K562 (cell line): ENCODE data around the gene FKBP8.

ENCODE experiments used
- CHD2 ChIP-seq: IDR thresholded peaks from 2 replicates; pipeline ENCODE4 v1.6.1; 2011; ENCODE audit warnings: low read depth, low read length
- ETV6 ChIP-seq, 3 experiments: fragments of 150-350 bp in 1 of 3; sonication (generic) in 1 of 3; formaldehyde crosslinking in 1 of 3; IDR thresholded peaks; 2 replicates each; pipeline versions ENCODE4 v1.6.1 to v1.8.0; 2014 to 2022; ENCODE audit warnings: borderline replicate concordance in 2 of 3, low read depth in 2 of 3, antibody characterized with exemption in 1 of 3, low read length in 1 of 3, mild to moderate bottlenecking in 1 of 3, missing genetic modification reagents in 1 of 3
- FOXK1 ChIP-seq: sonication (generic); formaldehyde crosslinking; IDR thresholded peaks from 2 replicates; pipeline ENCODE4 v1.8.0; 2022; ENCODE audit warnings: missing genetic modification reagents, mild to moderate bottlenecking, borderline replicate concordance
- HDGF ChIP-seq: fragments of 450-650 bp; IDR thresholded peaks from 2 replicates; pipeline ENCODE4 v1.6.1; 2016
- RCOR1 ChIP-seq, 2 experiments: IDR thresholded peaks; 2 replicates each; pipeline ENCODE4 v1.6.1; 2012; ENCODE audit warnings: low read depth in 2 of 2, low read length in 2 of 2, borderline replicate concordance in 1 of 2, improper control_type of control experiment in 1 of 2
- TAF1 ChIP-seq: IDR thresholded peaks from 2 replicates; pipeline ENCODE4 v1.6.1; 2011; ENCODE audit warnings: mild to moderate bottlenecking, low read length, moderate library complexity; ENCODE audit not compliant: insufficient read depth, control insufficient read depth, severe bottlenecking; ENCODE audit errors: extremely low read depth
- ZNF778 ChIP-seq: fragments of 450-650 bp; formaldehyde crosslinking; IDR thresholded peaks from 2 replicates; pipeline ENCODE4 v1.4.0; 2020; ENCODE audit warnings: mild to moderate bottlenecking, moderate library complexity
- ZNF785 ChIP-seq: fragments of 250-450 bp; sonication (Bioruptor Pico); IDR thresholded peaks from 2 replicates; pipeline ENCODE4 v1.4.0; 2020; ENCODE audit warnings: mild to moderate bottlenecking
- TF ChIP-seq, protein P1 (sequence below): fragments of 250-450 bp; sonication (Bioruptor Pico); IDR thresholded peaks from 2 replicates; pipeline ENCODE4 v1.5.0; 2020; ENCODE audit warnings: mild to moderate bottlenecking
- TF ChIP-seq, protein P2 (sequence below), 2 experiments: fragments of 450-650 bp; formaldehyde crosslinking in 1 of 2; IDR thresholded peaks; 2 replicates each; pipeline versions ENCODE4 v1.4.0 to v1.6.1; 2014 to 2020; ENCODE audit warnings: mild to moderate bottlenecking in 2 of 2, borderline replicate concordance in 1 of 2, low read depth in 1 of 2
- TF ChIP-seq, protein P3 (sequence below), 3 experiments: IDR thresholded peaks in 2 of 3; conservative IDR thresholded peaks in 1 of 3; 2 replicates each; pipeline ENCODE4 v1.5.1; 2011 to 2012; ENCODE audit warnings: low read length in 3 of 3, mild to moderate bottlenecking in 3 of 3, control low read depth in 2 of 3, improper control_type of control experiment in 1 of 3, inconsistent platforms in 1 of 3, low read depth in 1 of 3, mixed read lengths in 1 of 3, moderate library complexity in 1 of 3; ENCODE audit not compliant: insufficient read depth in 2 of 3

DNA sequence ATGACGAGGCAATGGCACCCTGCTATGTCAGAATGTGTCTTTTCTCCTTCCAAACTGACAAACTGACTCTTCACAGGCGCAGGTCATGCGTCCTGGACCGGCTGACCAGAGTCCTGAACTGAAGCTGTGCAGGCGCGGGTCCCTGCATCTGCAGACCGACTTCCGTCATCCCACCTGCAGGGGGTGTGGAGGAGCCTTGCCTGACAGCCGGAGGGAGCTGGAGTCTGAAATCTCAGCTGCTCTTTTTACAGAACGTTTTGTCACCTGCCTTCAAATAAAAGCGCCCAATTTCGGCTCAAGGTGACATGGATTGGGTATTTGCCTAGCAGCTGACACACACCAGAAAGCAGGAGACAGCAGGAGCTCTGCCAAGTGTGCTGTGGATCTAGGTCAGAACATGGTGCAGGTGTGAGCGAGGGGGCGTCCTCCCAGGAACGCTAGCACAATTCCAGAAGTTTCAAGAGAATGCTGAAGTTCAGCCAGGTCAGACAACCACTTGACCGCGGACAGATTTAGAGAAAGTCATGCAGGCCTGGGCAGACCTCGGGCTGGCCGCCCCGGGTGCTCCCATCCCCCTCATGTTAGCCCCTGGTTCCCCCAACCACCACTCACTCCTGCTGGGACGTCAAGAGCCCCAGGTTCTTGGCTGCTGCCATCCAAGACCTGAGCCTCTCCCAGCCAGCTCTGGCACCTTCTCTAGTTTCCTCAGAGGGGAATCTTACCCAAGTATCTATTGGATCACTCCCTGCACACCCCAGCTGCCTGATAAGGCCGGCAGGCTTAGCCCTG, 54.3 kb downstream of the FKBP8 start:
- TF ChIP-seq, protein P1, sequence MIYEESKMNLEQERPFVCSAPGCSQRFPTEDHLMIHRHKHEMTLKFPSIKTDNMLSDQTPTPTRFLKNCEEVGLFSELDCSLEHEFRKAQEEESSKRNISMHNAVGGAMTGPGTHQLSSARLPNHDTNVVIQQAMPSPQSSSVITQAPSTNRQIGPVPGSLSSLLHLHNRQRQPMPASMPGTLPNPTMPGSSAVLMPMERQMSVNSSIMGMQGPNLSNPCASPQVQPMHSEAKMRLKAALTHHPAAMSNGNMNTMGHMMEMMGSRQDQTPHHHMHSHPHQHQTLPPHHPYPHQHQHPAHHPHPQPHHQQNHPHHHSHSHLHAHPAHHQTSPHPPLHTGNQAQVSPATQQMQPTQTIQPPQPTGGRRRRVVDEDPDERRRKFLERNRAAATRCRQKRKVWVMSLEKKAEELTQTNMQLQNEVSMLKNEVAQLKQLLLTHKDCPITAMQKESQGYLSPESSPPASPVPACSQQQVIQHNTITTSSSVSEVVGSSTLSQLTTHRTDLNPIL (CRISPR knock-in tag), result no peak
- TF ChIP-seq, protein P2, sequence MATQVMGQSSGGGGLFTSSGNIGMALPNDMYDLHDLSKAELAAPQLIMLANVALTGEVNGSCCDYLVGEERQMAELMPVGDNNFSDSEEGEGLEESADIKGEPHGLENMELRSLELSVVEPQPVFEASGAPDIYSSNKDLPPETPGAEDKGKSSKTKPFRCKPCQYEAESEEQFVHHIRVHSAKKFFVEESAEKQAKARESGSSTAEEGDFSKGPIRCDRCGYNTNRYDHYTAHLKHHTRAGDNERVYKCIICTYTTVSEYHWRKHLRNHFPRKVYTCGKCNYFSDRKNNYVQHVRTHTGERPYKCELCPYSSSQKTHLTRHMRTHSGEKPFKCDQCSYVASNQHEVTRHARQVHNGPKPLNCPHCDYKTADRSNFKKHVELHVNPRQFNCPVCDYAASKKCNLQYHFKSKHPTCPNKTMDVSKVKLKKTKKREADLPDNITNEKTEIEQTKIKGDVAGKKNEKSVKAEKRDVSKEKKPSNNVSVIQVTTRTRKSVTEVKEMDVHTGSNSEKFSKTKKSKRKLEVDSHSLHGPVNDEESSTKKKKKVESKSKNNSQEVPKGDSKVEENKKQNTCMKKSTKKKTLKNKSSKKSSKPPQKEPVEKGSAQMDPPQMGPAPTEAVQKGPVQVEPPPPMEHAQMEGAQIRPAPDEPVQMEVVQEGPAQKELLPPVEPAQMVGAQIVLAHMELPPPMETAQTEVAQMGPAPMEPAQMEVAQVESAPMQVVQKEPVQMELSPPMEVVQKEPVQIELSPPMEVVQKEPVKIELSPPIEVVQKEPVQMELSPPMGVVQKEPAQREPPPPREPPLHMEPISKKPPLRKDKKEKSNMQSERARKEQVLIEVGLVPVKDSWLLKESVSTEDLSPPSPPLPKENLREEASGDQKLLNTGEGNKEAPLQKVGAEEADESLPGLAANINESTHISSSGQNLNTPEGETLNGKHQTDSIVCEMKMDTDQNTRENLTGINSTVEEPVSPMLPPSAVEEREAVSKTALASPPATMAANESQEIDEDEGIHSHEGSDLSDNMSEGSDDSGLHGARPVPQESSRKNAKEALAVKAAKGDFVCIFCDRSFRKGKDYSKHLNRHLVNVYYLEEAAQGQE (IDR thresholded peaks at IDR 0.05; ENCODE audit: borderline replicate concordance), result peak; percentile 72
- TF ChIP-seq, protein P2 (CRISPR knock-in tag; IDR thresholded peaks at IDR 0.05; ENCODE audit: low read depth), result no peak
- TF ChIP-seq FOXK1 (CRISPR knock-in tag) (no peak), RCOR1 (IDR thresholded peaks at IDR 0.05; ENCODE audit: borderline replicate concordance in 1 of 2, low read depth in 2 of 2, low read length in 2 of 2) (no peak; a peak in 1 of 4 replicates), ETV6 (IDR thresholded peaks at IDR 0.05; ENCODE audit: borderline replicate concordance in 1 of 2, low read depth in 2 of 2, low read length in 1 of 2) (no peak), ETV6 (CRISPR knock-in tag; IDR thresholded peaks at IDR 0.05; ENCODE audit: borderline replicate concordance) (no peak), HDGF (no peak), ZNF785 (CRISPR knock-in tag) (no peak), CHD2 (no peak), ZNF778 (CRISPR knock-in tag) (no peak), TAF1 (no peak)
- TF ChIP-seq, protein P3, sequence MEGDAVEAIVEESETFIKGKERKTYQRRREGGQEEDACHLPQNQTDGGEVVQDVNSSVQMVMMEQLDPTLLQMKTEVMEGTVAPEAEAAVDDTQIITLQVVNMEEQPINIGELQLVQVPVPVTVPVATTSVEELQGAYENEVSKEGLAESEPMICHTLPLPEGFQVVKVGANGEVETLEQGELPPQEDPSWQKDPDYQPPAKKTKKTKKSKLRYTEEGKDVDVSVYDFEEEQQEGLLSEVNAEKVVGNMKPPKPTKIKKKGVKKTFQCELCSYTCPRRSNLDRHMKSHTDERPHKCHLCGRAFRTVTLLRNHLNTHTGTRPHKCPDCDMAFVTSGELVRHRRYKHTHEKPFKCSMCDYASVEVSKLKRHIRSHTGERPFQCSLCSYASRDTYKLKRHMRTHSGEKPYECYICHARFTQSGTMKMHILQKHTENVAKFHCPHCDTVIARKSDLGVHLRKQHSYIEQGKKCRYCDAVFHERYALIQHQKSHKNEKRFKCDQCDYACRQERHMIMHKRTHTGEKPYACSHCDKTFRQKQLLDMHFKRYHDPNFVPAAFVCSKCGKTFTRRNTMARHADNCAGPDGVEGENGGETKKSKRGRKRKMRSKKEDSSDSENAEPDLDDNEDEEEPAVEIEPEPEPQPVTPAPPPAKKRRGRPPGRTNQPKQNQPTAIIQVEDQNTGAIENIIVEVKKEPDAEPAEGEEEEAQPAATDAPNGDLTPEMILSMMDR (IDR thresholded peaks at IDR 0.05 in 2 of 3, conservative IDR thresholded peaks at IDR 0.05 in 1 of 3; ENCODE audit: insufficient read depth in 2 of 3, low read depth in 1 of 3, low read length in 3 of 3), result peak; percentile 59 to 67 (median 60)
